Iris pigment epithelial cell (primary cell): ENCODE results near the gene VSX1.

Source experiments
- DNase-seq: peaks from one replicate; pipeline ENCODE4 v3.0.0-alpha.2; 2011; ENCODE audit warnings: low read depth

VSX1 gene

GRCh38 chr20:25040438-25040831 lies 41.5 kb downstream of the VSX1 start:
- DNase-seq = peak; percentile 87

GRCh38 chr20:25039697-25040437 lies 42.1 kb downstream of the VSX1 start:
- DNase-seq = peak; percentile 22

- DNase-seq = no peak
Observed at GRCh38 chr20:25038591-25039015, 43.3 kb downstream of the VSX1 start.

- DNase-seq = no peak
Observed at GRCh38 chr20:25038103-25038410, 43.9 kb downstream of the VSX1 start.

GRCh38 chr20:25037288-25038102 lies 44.4 kb downstream of the VSX1 start:
- DNase-seq = no peak

GRCh38 chr20:25036331-25036936 lies 45.5 kb downstream of the VSX1 start:
- DNase-seq = no peak

- no peak for DNase-seq
Observed at GRCh38 chr20:25035921-25036320, 46.0 kb downstream of the VSX1 start.

GRCh38 chr20:25033924-25034300 lies 48.0 kb downstream of the VSX1 start:
- no peak for DNase-seq

- no peak for DNase-seq
Observed at GRCh38 chr20:25033265-25033923, 48.5 kb downstream of the VSX1 start.

GRCh38 chr20:25032478-25033264 lies 49.3 kb downstream of the VSX1 start:
- no peak for DNase-seq

- DNase-seq = no peak
Observed at GRCh38 chr20:25032065-25032477, 49.9 kb downstream of the VSX1 start.

GRCh38 chr20:25031241-25031640 lies 50.7 kb downstream of the VSX1 start:
- DNase-seq = peak; percentile 17

GRCh38 chr20:25030649-25031207 lies 51.2 kb downstream of the VSX1 start:
- DNase-seq = no peak

- DNase-seq = no peak
Observed at GRCh38 chr20:25030007-25030648, 51.8 kb downstream of the VSX1 start.

GRCh38 chr20:25025986-25026605 lies 55.8 kb downstream of the VSX1 start:
- DNase-seq = no peak
